Neuron (in vitro differentiated cells): ENCODE results near the gene PAPLN.

Experiments
- H2AFZ ChIP-seq: one replicate; pipeline ENCODE4 v1.6.1; 2013; ENCODE audit warnings: low read depth, mild to moderate bottlenecking, inconsistent platforms, low read length, moderate library complexity
- H3K27me3 ChIP-seq: one replicate; pipeline ENCODE4 v1.6.1; 2013; ENCODE audit warnings: low read length; ENCODE audit not compliant: insufficient read depth
- H3K36me3 ChIP-seq: one replicate; pipeline ENCODE4 v1.6.1; 2013; ENCODE audit warnings: low read length; ENCODE audit not compliant: insufficient read depth
- H3K4me1 ChIP-seq: one replicate; pipeline ENCODE4 v1.6.1; 2013; ENCODE audit warnings: low read length; ENCODE audit not compliant: insufficient read depth
- H3K4me3 ChIP-seq: 2 replicates; pipeline ENCODE4 v1.5.1; 2013; ENCODE audit warnings: mild to moderate bottlenecking, low read length, moderate library complexity
- H3K9me3 ChIP-seq: one replicate; pipeline ENCODE4 v1.6.1; 2013; ENCODE audit warnings: low read length

PAPLN gene

GRCh38 chr14:73217411-73217810, 19.9 kb upstream of the PAPLN start:
- Histone ChIP-seq H3K4me3 (no peak overlapping the region), H3K4me1 (peaks cover 30% of the 10 kb centered on the region), H3K27me3 (no peaks in the 10 kb centered on the region), H2AFZ (no peak overlapping the region), H3K9me3 (no peaks in the 10 kb centered on the region), H3K36me3 (peaks cover 54% of the 10 kb centered on the region)

- no peaks in the 10 kb centered on the region for H3K27me3 ChIP-seq
- peaks cover 39% of the 10 kb centered on the region for H3K36me3 ChIP-seq
- no peak overlapping the region for H3K4me3 ChIP-seq
- peaks cover 39% of the 10 kb centered on the region for H3K4me1 ChIP-seq
- no peak overlapping the region for H2AFZ ChIP-seq
- H3K9me3 ChIP-seq: no peaks in the 10 kb centered on the region
These were observed 17.2 kb upstream of the PAPLN start for GRCh38 chr14:73220061-73220460.

GRCh38 chr14:73220634-73221033, 16.7 kb upstream of the PAPLN start:
- Histone ChIP-seq H3K9me3 (no peaks in the 10 kb centered on the region), H2AFZ (no peak overlapping the region), H3K4me1 (peaks cover 39% of the 10 kb centered on the region), H3K27me3 (no peaks in the 10 kb centered on the region), H3K36me3 (peaks cover 40% of the 10 kb centered on the region), H3K4me3 (no peak overlapping the region)

GRCh38 chr14:73221945-73222344, 15.4 kb upstream of the PAPLN start:
- Histone ChIP-seq H3K27me3 (no peaks in the 10 kb centered on the region), H3K9me3 (no peaks in the 10 kb centered on the region), H2AFZ (no peak overlapping the region), H3K4me1 (peaks cover 39% of the 10 kb centered on the region), H3K36me3 (peaks cover 35% of the 10 kb centered on the region), H3K4me3 (no peak overlapping the region)

GRCh38 chr14:73223049-73223448, 14.3 kb upstream of the PAPLN start:
- H3K4me3 ChIP-seq: no peak overlapping the region
- peaks cover 28% of the 10 kb centered on the region for H3K36me3 ChIP-seq
- peaks cover 42% of the 10 kb centered on the region for H3K4me1 ChIP-seq
- H3K27me3 ChIP-seq: no peaks in the 10 kb centered on the region
- H3K9me3 ChIP-seq: no peaks in the 10 kb centered on the region
- no peak overlapping the region for H2AFZ ChIP-seq

GRCh38 chr14:73225496-73225895, 11.8 kb upstream of the PAPLN start:
- Histone ChIP-seq H3K36me3 (peaks cover 19% of the 10 kb centered on the region), H2AFZ (no peak overlapping the region), H3K4me1 (peaks cover 31% of the 10 kb centered on the region), H3K4me3 (no peak overlapping the region), H3K9me3 (no peaks in the 10 kb centered on the region), H3K27me3 (no peaks in the 10 kb centered on the region)

GRCh38 chr14:73227812-73228781, 9.2 kb upstream of the PAPLN start:
- no peak overlapping the region for H3K4me3 ChIP-seq
- no peak overlapping the region for H2AFZ ChIP-seq
- no peaks in the 10 kb centered on the region for H3K27me3 ChIP-seq
- peaks cover 9% of the 10 kb centered on the region for H3K36me3 ChIP-seq
- no peaks in the 10 kb centered on the region for H3K9me3 ChIP-seq
- H3K4me1 ChIP-seq: peaks cover 16% of the 10 kb centered on the region

GRCh38 chr14:73230051-73230450, 7.3 kb upstream of the PAPLN start:
- Histone ChIP-seq H3K9me3 (no peaks in the 10 kb centered on the region), H2AFZ (no peak overlapping the region), H3K36me3 (peaks cover 8% of the 10 kb centered on the region), H3K27me3 (no peaks in the 10 kb centered on the region), H3K4me1 (peaks cover 20% of the 10 kb centered on the region), H3K4me3 (no peak overlapping the region)

GRCh38 chr14:73231981-73232851, 5.1 kb upstream of the PAPLN start:
- Histone ChIP-seq H3K27me3 (no peaks in the 10 kb centered on the region), H3K4me1 (peaks cover 34% of the 10 kb centered on the region), H3K4me3 (no peak overlapping the region), H3K36me3 (peaks cover 3% of the 10 kb centered on the region), H2AFZ (no peak overlapping the region), H3K9me3 (no peaks in the 10 kb centered on the region)

- Histone ChIP-seq H3K4me3 (no peak overlapping the region), H3K4me1 (peaks cover 32% of the 10 kb centered on the region), H3K27me3 (no peaks in the 10 kb centered on the region), H2AFZ (no peak overlapping the region), H3K36me3 (peaks cover 3% of the 10 kb centered on the region), H3K9me3 (no peaks in the 10 kb centered on the region)
These were observed 4.3 kb upstream of the PAPLN start for GRCh38 chr14:73232984-73233383.

GRCh38 chr14:73233564-73233963, 3.7 kb upstream of the PAPLN start:
- Histone ChIP-seq H3K36me3 (peaks cover under 1% of the 10 kb centered on the region), H3K9me3 (no peaks in the 10 kb centered on the region), H3K27me3 (no peaks in the 10 kb centered on the region), H3K4me3 (no peak overlapping the region), H2AFZ (no peak overlapping the region), H3K4me1 (peaks cover 31% of the 10 kb centered on the region)

GRCh38 chr14:73234029-73234428, 3.3 kb upstream of the PAPLN start:
- Histone ChIP-seq H2AFZ (no peak overlapping the region), H3K4me1 (peaks cover 35% of the 10 kb centered on the region), H3K27me3 (no peaks in the 10 kb centered on the region), H3K36me3 (no peaks in the 10 kb centered on the region), H3K4me3 (no peak overlapping the region), H3K9me3 (no peaks in the 10 kb centered on the region)
